ENCODE data around the gene CCDC13. TPM values are rescaled to one million over a fixed set of nuclear protein-coding genes. Genes with fewer than 3 reads are reported as not detected.

CCDC13 gene
- polyA plus RNA-seq, 1 donor (not counting 4 experiments of a cell fraction or from before 2014, with no cell fraction given): 0.21 TPM

DNA sequence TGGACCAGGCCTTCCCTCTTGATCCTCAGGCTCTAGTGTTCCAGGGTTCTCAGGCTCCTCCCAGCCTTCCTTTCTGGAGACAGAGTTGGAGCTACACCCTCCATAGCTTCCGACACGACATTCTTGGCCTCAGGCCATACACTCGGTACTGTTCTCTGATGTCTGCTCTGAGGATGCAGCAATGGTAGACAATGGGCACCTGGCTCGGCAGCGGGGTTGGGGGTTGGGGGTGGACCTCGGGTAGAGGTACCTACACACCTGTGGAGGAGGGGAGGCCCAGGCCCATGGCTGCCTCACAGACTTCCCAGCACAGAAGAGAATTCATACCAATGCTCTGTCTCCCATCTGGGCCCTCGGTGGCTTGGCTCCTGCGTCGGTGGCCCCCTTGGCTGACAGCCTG lies 21.4 kb downstream of the CCDC13 start:
- no peak overlapping the region for H2AFZ ChIP-seq (ENCODE audit: control insufficient read depth, low read length)
- no peaks in the 10 kb centered on the region for H4K20me1 ChIP-seq (ENCODE audit: control insufficient read depth, extremely low read depth, insufficient read depth, low read length)
- no peak overlapping the region for H3K27ac ChIP-seq (ENCODE audit: control insufficient read depth, insufficient read depth, low read length)
- H3K9me3 ChIP-seq (ENCODE audit: control insufficient read depth, low read depth, low read length): no peaks in the 10 kb centered on the region
- H3K4me2 ChIP-seq (ENCODE audit: control insufficient read depth, extremely low read depth, insufficient read depth, low read depth, low read length): no peak overlapping the region
- FAIRE-seq: no peak
- H3K4me1 ChIP-seq (ENCODE audit: control insufficient read depth, extremely low read depth, insufficient read depth, low read length): peaks cover 9% of the 10 kb centered on the region
- H3K36me3 ChIP-seq (ENCODE audit: control insufficient read depth in 2 of 2, extremely low read depth in 1 of 2, insufficient read depth in 2 of 2, low read length in 2 of 2): no peaks in the 10 kb centered on the region
- dilution Hi-C loops (cut with MboI; ENCODE audit: extremely low pct_ligation_motif_present, low sequenced_read_pairs): no loop called here
- H3K27me3 ChIP-seq (ENCODE audit: control insufficient read depth, extremely low read depth, insufficient read depth, low read length): no peaks in the 10 kb centered on the region
- no peak overlapping the region for H3K9ac ChIP-seq (ENCODE audit: control insufficient read depth, extremely low read depth, insufficient read depth, low read length)
- TF ChIP-seq, protein P1, sequence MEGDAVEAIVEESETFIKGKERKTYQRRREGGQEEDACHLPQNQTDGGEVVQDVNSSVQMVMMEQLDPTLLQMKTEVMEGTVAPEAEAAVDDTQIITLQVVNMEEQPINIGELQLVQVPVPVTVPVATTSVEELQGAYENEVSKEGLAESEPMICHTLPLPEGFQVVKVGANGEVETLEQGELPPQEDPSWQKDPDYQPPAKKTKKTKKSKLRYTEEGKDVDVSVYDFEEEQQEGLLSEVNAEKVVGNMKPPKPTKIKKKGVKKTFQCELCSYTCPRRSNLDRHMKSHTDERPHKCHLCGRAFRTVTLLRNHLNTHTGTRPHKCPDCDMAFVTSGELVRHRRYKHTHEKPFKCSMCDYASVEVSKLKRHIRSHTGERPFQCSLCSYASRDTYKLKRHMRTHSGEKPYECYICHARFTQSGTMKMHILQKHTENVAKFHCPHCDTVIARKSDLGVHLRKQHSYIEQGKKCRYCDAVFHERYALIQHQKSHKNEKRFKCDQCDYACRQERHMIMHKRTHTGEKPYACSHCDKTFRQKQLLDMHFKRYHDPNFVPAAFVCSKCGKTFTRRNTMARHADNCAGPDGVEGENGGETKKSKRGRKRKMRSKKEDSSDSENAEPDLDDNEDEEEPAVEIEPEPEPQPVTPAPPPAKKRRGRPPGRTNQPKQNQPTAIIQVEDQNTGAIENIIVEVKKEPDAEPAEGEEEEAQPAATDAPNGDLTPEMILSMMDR (optimal IDR thresholded peaks at IDR 0.05 in 1 of 3, IDR thresholded peaks at IDR 0.05 in 1 of 3, conservative IDR thresholded peaks at IDR 0.05 in 1 of 3; ENCODE audit: extremely low read depth in 1 of 3, insufficient read depth in 2 of 3, low read length in 3 of 3): no peak
- no peak for TF ChIP-seq EZH2 (IDR thresholded peaks at IDR 0.05; ENCODE audit: low read length)
- no peaks in the 10 kb centered on the region for H3K79me2 ChIP-seq (ENCODE audit: control insufficient read depth, insufficient read depth, low read length)
- H3K9me1 ChIP-seq (ENCODE audit: control insufficient read depth, extremely low read depth, insufficient read depth, low read length): no peaks in the 10 kb centered on the region
- no peak overlapping the region for H3K4me3 ChIP-seq (ENCODE audit: control insufficient read depth in 2 of 3, extremely low read depth in 1 of 3, insufficient read depth in 2 of 3, low read depth in 1 of 3, low read length in 3 of 3)
- no peak for DNase-seq (ENCODE audit: low read depth, low spot score)

DNA sequence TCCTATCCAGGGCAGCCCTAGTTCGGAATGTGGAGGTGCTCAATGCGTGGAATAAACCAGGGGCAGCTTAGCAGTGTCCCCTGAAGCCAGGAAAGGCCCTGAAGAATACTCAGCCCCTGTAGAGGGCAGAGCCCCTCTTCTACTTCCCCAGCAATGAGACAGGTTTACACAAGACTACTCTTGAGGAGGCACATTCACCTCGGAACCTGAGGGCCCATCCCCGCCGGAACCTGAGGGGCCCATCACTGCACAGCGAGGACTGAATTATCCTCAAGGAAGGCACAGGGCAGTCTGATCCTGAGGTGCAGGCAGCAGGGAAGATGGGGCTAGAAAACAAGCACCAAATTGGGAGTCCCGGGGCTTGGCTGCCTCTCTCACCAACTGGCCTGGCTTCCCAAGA lies 22.2 kb downstream of the CCDC13 start:
- no peaks in the 10 kb centered on the region for H3K9me1 ChIP-seq (ENCODE audit: control insufficient read depth, extremely low read depth, insufficient read depth, low read length)
- peaks cover 9% of the 10 kb centered on the region for H3K4me1 ChIP-seq (ENCODE audit: control insufficient read depth, extremely low read depth, insufficient read depth, low read length)
- no peak for TF ChIP-seq EZH2 (IDR thresholded peaks at IDR 0.05; ENCODE audit: low read length)
- TF ChIP-seq, protein P1 (optimal IDR thresholded peaks at IDR 0.05 in 1 of 3, IDR thresholded peaks at IDR 0.05 in 1 of 3, conservative IDR thresholded peaks at IDR 0.05 in 1 of 3; ENCODE audit: extremely low read depth in 1 of 3, insufficient read depth in 2 of 3, low read length in 3 of 3): no peak
- FAIRE-seq (no peak), DNase-seq (ENCODE audit: low read depth, low spot score) (no peak)
- no peak overlapping the region for H3K4me3 ChIP-seq (ENCODE audit: control insufficient read depth in 2 of 3, extremely low read depth in 1 of 3, insufficient read depth in 2 of 3, low read depth in 1 of 3, low read length in 3 of 3)
- dilution Hi-C loops (cut with MboI; ENCODE audit: extremely low pct_ligation_motif_present, low sequenced_read_pairs): no loop called here
- no peaks in the 10 kb centered on the region for H4K20me1 ChIP-seq (ENCODE audit: control insufficient read depth, extremely low read depth, insufficient read depth, low read length)
- no peak overlapping the region for H2AFZ ChIP-seq (ENCODE audit: control insufficient read depth, low read length)
- no peaks in the 10 kb centered on the region for H3K79me2 ChIP-seq (ENCODE audit: control insufficient read depth, insufficient read depth, low read length)
- H3K27me3 ChIP-seq (ENCODE audit: control insufficient read depth, extremely low read depth, insufficient read depth, low read length): no peaks in the 10 kb centered on the region
- H3K36me3 ChIP-seq (ENCODE audit: control insufficient read depth in 2 of 2, extremely low read depth in 1 of 2, insufficient read depth in 2 of 2, low read length in 2 of 2): no peaks in the 10 kb centered on the region
- no peak overlapping the region for H3K4me2 ChIP-seq (ENCODE audit: control insufficient read depth, extremely low read depth, insufficient read depth, low read depth, low read length)
- H3K27ac ChIP-seq (ENCODE audit: control insufficient read depth, insufficient read depth, low read length): no peak overlapping the region
- no peaks in the 10 kb centered on the region for H3K9me3 ChIP-seq (ENCODE audit: control insufficient read depth, low read depth, low read length)
- no peak overlapping the region for H3K9ac ChIP-seq (ENCODE audit: control insufficient read depth, extremely low read depth, insufficient read depth, low read length)
